ENCODE data around the gene HM13. TPM values are rescaled to one million over a fixed set of nuclear protein-coding genes. Genes with fewer than 3 reads are reported as not detected.

Gene HM13
- total and polyA plus RNA-seq, 2 of the 13 experiments (the other 11 are each of a cell fraction or from before 2014, with no cell fraction given) = 118 to 243 TPM

GRCh38 chr20:31606804-31607639 is 92.8 kb downstream of the HM13 start (continued):
- peak; percentile 41; the same call in 1 of the 2 replicates for TF ChIP-seq HOMEZ (CRISPR knock-in tag; IDR thresholded peaks at IDR 0.05; ENCODE audit: low read depth)
- TF ChIP-seq MTF1 (CRISPR knock-in tag; IDR thresholded peaks at IDR 0.05) = peak; percentile 22; the same call in 1 of the 2 replicates
- TF ChIP-seq PREB (CRISPR knock-in tag; IDR thresholded peaks at IDR 0.05) = no peak
- TF ChIP-seq EHMT2 (IDR thresholded peaks at IDR 0.05; ENCODE audit: borderline replicate concordance, low read depth, low read length) = no peak
- peak; percentile 57; the same call in 1 of the 2 replicates for TF ChIP-seq SMARCC2 (IDR thresholded peaks at IDR 0.05)
- TF ChIP-seq ZNF609 (CRISPR knock-in tag; IDR thresholded peaks at IDR 0.05; ENCODE audit: borderline replicate concordance) = peak; percentile 71; the same call in 1 of the 2 replicates
- peak; percentile 61; the same call in 1 of the 2 replicates for TF ChIP-seq ZNF121 (CRISPR knock-in tag; IDR thresholded peaks at IDR 0.05)
- TF ChIP-seq TEAD3 (CRISPR knock-in tag; optimal IDR thresholded peaks at IDR 0.05; ENCODE audit: borderline replicate concordance) = peak; percentile 69
- peak; percentile 91 for TF ChIP-seq MED8 (CRISPR knock-in tag; IDR thresholded peaks at IDR 0.05; ENCODE audit: insufficient replicate concordance)
- no peak; the same call in 1 of the 2 replicates for TF ChIP-seq SATB2 (CRISPR knock-in tag; IDR thresholded peaks at IDR 0.05)
- peak; percentile 84 for TF ChIP-seq ELF4 (CRISPR knock-in tag; IDR thresholded peaks at IDR 0.05; ENCODE audit: borderline replicate concordance)
- TF ChIP-seq HMG20B (CRISPR knock-in tag; conservative IDR thresholded peaks at IDR 0.05) = peak; percentile 41; the same call in 1 of the 2 replicates
- TF ChIP-seq REPIN1 (CRISPR knock-in tag; IDR thresholded peaks at IDR 0.05; ENCODE audit: borderline replicate concordance, low read depth) = peak; percentile 51; the same call in 1 of the 2 replicates
- 0 out of 2 replicates have a peak, but pooled peaks have one; percentile 2 for TF ChIP-seq PBX3 (CRISPR knock-in tag; IDR thresholded peaks at IDR 0.05; ENCODE audit: borderline replicate concordance)
- peak; percentile 21; the same call in 1 of the 2 replicates for TF ChIP-seq ZSCAN20 (CRISPR knock-in tag; IDR thresholded peaks at IDR 0.05; ENCODE audit: borderline replicate concordance)
- peak; percentile 84 for TF ChIP-seq HDAC6 (IDR thresholded peaks at IDR 0.05; ENCODE audit: low read depth, low read length)
- TF ChIP-seq RARG (CRISPR knock-in tag; IDR thresholded peaks at IDR 0.05; ENCODE audit: low read depth) = no peak
- TF ChIP-seq BRF2 (CRISPR knock-in tag; IDR thresholded peaks at IDR 0.05) = no peak

All from HepG2 (cell line).